Hippocampal formation (tissue), 2 donors: ENCODE measurements around the gene SLC7A8.

Experiments
- DNase-seq, 2 donors: peaks; one replicate each; lab custom pipeline; 2025; lab: John Stamatoyannopoulos, UW

Gene SLC7A8

DNA sequence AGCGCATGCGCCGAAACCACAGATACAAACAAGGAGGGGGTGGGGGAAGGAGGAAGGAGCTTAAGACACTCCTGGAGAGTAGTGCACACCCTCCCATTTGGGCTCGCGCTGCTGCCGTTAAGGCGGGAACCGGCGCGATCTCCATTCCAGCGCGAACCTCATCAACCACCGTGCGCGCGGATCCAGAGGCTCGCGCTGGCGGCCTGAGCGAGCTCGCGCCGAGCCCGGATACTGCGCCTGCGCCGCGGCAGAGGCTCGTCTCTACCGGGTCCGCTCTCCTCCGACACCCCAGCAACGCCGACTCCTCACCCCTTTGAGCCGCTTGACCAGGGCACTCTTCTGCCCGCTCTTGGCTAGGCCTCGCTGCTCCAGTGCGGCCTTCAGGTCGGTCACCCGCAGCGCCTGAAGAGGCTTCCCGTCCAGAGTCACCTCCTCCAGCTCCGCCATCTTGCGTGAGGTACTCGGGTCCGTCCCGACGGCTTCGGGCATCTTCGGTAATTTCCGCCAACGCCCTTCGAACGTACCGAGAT, 88.7 kb downstream of the SLC7A8 start, which contains the start of gene ACIN1:
Gene ACIN1 (minus strand): TSS at position 471 of the 530 bp plus-strand sequence. CDS start 24 bp downstream, at position 447.
- no peak for DNase-seq

DNA sequence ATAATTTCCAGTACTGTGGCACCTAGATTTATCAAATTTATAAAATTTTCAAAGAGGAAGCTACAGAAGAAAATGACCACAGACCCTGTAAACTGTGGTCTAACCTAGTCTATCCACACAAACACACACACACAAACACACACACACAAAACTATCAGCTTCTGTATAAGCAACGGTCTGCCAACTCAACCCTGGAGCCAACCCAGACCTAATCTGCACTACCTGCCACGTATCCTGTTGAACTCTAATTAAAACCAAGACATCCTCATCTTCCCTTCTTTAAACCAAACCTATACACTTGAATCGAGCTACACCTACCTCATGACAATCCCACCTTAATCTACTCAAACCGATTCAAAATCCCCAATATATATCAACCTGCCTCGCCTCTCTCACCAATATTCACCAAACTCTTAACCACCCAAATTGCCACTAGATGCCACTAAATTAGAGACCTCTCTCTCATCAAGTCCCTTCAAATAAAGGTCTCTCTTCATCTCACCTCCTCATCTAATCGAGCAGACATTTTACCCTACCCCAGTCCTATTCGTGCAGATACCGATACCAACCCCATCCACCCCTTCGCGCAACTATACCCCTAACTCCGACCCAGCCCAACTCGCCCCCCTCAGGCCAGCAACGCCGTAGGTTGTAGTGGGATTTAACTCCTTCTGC, 89.3 kb downstream of the SLC7A8 start:
- no peak for DNase-seq

DNA sequence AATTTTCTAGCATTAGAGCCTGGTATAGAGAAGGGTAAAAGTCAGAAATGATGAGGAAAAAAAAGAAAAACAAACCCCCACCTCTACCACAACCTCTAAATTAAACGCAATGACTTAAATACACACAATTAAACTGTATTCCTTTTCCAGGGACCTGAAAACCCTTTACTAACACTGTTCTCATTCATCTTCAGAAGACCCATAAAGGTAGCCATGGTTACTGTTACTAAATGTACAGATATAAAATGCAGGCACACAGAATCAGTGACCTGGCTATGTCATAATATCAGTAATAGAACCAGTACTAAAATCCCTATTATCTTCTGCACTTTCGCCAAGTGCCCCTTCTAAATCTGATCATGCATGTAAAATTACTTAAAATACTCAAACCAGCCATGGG, 89.9 kb downstream of the SLC7A8 start:
- DNase-seq = no peak

DNA sequence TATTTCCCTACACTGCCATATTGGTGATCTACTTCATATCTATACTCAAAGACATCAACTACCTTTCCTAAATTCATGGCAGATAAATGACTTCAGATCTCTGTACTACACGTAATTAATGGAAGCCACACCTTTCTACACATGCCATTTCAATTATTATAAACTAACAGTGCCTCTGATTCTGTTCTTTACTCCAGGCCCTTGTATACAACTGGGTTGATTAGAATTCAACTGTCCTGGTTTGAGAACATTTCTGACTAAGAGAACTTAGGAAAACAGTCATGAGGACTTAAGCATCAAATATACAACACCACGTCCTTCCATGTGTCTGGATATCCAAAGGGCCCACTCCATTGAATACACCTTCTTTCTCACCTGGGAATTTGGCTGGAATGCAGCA, 90.4 kb downstream of the SLC7A8 start:
- DNase-seq = no peak

DNA sequence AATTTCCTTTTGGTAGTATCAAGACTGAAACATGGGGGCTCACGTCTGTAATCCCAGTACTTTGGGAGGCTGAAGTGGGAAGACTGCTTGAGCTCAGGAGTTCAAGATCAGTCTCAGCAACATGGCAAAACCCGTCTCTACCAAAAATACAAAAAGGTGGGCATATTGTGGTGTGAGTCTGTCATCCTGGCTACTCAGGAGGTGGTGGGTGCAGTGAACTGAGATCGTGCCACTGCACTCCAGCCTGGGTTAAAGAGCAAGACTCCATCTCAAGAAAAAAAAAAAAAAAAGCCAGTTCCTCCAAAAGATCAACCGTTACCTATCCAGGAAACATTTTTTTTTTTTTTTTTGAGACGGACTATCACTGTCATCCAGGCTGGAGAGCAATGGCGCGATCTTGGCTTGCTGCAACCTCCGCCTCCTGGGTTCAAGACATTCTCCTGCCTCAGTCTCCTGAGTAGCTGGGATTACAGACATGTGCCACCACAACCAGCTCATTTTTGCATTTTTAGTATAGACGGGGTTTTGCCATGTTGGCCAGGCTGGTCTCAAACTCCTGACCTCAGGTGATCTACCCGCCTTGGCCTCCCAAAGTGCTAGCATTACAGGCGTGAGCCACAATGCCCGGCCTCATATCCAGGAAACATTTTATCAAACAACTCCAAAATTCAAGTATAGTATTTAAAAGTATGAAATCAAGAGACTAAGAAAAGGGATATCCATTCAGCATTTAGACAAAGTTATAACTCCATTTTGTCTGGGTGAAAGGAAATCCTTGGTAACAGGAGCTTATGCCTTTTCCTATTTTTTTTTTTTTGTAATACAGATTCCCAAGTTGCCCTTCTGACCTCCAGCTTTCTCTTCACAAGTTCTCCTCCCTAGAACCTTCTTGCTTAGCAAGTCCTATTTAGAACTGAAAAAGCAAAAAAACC, 91.9 kb downstream of the SLC7A8 start:
- no peak for DNase-seq

DNA sequence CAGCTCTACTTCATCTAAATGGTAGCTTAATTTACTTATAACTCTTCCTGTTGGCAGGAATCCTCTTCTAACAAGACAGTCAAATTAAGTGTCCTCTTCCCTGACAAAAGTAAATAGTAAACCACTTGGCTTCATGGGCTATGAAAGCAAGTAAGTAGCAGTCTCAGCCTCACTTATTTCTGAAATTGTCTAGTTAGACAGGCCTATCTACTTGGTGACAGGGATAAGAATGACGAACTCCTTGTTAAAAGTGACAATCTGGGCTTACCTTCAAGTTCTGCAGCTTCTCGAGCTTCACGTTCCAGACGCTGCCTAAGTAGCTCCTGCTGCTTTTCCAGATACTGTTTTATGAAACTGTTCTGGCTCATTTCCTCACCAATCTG, 93.2 kb downstream of the SLC7A8 start:
- no peak for DNase-seq

DNA sequence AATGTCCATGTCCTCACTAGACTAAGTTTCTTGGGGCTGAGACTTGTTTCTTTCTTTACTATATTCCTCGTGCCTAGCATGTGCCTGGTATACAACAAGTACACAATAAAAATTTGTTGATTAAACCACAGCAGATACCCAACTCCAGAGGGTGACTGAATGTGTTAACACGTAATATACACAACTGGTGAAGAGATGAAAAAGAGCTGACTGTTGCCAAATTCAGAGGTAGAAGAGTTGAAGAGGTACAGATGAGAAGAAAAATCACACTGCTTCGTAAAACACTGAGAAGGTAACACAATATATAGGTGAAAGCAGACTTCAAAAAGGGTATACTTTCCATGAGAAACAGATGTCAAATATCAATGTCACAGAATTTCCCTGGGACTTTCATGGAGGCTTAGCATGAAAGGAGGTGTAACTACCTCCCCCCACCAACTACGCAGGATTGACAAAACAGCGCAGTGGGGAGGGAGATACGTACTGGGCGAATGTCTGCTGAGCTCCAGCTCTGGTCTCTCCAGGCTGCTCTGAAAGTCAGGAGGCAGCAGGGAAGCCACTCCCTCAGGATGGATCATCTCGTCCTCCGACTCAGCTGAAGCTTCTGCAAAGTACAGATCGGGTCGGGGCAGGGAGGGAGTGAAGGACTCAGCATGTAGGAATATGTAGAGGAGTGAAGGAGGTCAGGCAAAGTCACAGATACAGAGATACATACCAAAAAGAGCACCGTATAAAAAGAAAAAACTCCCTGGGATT, 93.8 kb downstream of the SLC7A8 start:
- DNase-seq = no peak

DNA sequence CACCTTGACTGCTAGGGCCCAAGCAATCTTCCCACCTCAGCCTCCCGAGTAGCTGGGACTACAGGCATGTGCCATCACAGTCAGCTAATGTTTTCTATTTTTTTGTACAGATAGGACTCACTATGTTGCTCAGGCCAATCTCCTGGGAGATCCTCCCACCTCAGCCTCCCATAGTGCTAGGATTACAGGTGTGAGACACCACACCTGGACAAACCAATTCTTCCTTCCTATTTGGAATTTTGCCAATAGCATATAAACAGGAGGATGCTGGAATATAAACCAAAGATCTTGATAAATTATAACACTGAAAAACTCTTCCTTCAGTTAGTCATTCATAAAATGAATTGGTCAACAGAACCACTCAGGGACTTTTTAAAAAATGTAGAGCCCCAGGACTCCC, 96.9 kb downstream of the SLC7A8 start:
- DNase-seq = no peak

DNA sequence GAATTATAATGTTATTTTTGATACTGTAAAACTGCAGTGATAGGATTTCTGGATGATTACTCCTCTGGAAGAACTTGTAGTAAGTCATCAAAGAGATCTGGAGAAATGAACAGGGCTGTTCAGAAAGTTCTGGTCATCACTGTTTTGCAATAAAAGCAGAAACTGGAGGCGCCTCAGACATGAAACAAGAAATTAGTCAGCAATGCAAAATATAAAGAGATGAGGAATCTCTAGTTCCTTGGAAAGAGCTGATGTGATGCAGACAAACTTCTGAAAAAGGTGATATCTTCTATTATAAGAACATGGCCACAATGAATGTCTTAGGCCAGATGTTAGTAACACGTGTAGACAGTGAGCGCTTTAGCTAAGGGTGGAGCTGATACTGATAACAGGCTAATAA, 98.0 kb downstream of the SLC7A8 start:
- no peak for DNase-seq

DNA sequence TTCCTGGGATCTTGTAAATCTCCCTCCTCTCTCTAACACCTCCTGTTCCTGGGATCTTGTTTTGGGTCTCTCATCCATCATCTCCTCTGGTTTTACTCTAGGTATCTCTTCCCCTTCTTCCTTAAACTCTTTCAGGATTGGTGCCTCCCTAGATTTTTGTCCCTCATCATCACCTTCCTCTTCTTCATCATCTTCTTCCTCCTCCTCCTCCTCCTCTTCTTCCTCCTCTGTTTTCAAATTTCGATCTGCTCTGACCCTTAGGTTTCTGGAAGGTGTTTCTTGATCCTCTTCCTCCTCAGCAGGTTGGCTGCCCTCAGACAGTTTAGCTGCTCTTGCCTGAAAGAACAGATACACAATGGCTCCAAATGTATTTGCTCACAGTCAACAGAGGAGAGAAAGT, 103.0 kb downstream of the SLC7A8 start:
- DNase-seq = no peak

DNA sequence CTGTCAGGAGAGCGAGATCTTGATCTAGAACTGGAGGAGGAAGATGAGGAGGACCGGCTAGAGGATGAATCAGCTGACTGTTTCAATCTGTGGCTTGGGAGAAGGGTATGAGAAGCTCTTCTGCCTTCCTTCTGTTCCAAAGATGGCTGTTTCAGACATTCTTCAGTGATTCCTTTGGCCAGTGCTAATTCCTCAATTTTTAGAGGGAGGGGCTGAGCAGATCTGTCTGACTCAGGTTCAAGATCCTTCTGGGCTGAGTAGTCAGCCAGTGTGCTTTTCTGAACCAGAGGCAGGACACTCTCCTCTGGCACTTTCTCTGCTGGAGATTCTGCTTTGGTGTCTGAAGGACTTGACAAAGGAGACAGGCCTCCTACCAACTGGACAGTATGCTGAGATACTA, 103.7 kb downstream of the SLC7A8 start:
- DNase-seq = no peak

DNA sequence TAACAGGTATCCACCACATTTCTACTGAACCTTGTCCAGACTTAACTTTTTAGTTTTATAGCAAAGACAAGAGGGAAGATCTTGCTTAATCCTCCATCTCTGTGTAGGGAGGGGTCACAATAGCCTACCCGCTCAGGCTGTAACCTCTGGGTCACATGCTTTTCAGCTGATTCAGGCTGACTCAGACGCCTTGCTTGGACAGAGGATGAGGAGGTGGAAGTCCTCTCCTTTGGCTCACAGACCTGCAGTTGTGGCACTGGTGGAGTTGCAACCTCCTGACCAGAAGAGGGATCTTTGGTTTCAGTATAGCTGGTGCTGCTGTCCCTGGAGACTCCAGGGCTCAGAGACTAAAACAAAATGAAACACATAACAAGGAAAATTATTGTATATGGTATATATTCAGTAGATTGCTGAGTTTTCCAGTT, 104.8 kb downstream of the SLC7A8 start:
- DNase-seq = no peak

DNA sequence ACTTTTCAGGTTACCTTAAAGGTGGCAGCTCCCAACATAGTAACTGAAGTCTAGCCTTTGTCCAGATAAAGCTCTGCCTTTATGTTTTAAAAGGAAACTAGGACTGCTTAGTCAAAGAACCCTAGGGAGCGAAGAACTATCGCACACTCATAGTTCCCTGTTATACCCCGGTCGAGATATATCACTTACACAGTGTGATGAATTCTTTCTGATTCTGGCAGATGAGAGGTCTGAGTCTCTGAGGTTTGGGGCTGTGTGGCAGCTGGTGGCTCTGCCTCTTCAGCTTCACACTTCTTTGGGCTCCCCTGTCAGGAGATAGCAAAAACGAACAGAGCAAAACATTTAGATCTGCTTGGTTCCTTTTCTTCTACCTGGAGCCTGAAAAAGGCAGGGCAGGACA, 105.5 kb downstream of the SLC7A8 start:
- DNase-seq = no peak

DNA sequence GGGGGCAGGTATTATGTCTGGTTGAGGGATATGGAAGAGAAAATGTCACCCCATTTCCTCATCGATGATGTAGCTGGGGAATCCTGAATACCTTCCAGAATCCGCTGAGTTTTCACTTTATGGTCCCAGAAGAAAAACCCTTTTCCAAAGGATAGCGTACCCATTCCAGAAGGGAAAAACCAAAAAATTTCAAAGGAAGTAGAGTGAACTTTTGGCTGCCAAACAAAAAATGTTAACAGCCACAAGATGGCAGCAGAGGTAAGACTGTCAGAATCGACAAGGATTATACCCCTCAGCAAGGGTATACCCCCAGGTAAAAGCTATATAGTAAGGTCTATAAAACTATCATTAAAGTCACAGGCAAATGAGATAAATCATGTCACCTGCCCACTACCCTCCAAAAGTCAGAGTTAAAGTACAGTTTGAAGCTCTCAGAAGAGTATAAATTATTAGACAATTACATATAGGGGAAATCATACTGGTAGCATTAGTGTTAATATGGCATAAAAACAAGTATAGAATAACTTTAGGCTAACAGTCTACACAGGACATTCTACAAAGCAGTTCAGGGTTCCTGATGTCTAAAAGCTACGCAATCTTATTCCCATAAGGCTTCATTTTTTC, 106.6 kb downstream of the SLC7A8 start:
- no peak for DNase-seq
